Suprapubic skin (tissue), 4 donors: Measurements from ENCODE around the gene MBD4. TPM values are rescaled to one million over a fixed set of nuclear protein-coding genes. Genes with fewer than 3 reads are reported as not detected.
"Not testable (repeated sequence)": the region's sequence is repeated elsewhere in the genome, so short reads cannot be mapped to it uniquely, and the experiment has no call there.

Experiments
- DNase-seq, 2 donors: peaks; one replicate each; pipeline ENCODE4 v3.0.0-alpha.2; 2019; ENCODE audit warnings: low spot score in 2 of 2
- H3K27ac ChIP-seq: fragments of 200-600 bp; sonication (generic); one replicate; pipeline ENCODE4 v1.5.1; 2019
- H3K27me3 ChIP-seq: fragments of 200-600 bp; sonication (generic); one replicate; pipeline ENCODE4 v1.5.1; 2019
- H3K36me3 ChIP-seq: fragments of 200-600 bp; sonication (generic); one replicate; pipeline ENCODE4 v1.5.1; 2019
- H3K4me1 ChIP-seq: fragments of 200-600 bp; sonication (generic); one replicate; pipeline ENCODE4 v1.5.1; 2019
- H3K4me3 ChIP-seq: fragments of 200-600 bp; sonication (generic); one replicate; pipeline ENCODE4 v1.5.1; 2019; ENCODE audit warnings: mild to moderate bottlenecking
- H3K9me3 ChIP-seq: fragments of 200-600 bp; sonication (generic); one replicate; pipeline ENCODE4 v1.5.1; 2019
- CTCF ChIP-seq, 2 donors: fragments of 200-600 bp in 1 of 2; fragments of 450-650 bp in 1 of 2; sonication (generic) in 1 of 2; IDR thresholded peaks; one replicate each; pipeline ENCODE4 v1.5.1; 2016 to 2019; ENCODE audit warnings: antibody characterized with exemption in 2 of 2, mild to moderate bottlenecking in 1 of 2, moderate library complexity in 1 of 2
- EP300 ChIP-seq: sonication (generic); formaldehyde crosslinking; IDR thresholded peaks from one replicate; pipeline ENCODE4 v1.6.1; 2017; ENCODE audit warnings: antibody characterized with exemption
- POLR2A ChIP-seq, 2 donors: fragments of 450-650 bp; IDR thresholded peaks; one replicate each; pipeline ENCODE4 v1.6.1; 2017; ENCODE audit warnings: antibody characterized with exemption in 2 of 2, mild to moderate bottlenecking in 2 of 2, moderate library complexity in 2 of 2
- POLR2AphosphoS5 ChIP-seq, 3 donors: sonication (generic); formaldehyde crosslinking; IDR thresholded peaks; one replicate each; pipeline ENCODE4 v1.6.1; 2017; ENCODE audit warnings: antibody characterized with exemption in 3 of 3
- WGBS: methylation state at CpG from one replicate; pipeline ENCODE4 v1.1.5; 2018; 5-methylcytosine and 5-hydroxymethylcytosine counted together
- total RNA-seq, 4 donors: library from RNA; depleted of rRNA; stranded (reverse); fragments of >200 nt; gene quantifications; one replicate each; pipeline ENCODE4 v1.1.0, GENCODE V29; 2016

The MBD4 gene
- total RNA-seq, 4 donors from 2014 or later, result 14.8 to 42.5 (median 24.0) TPM

GRCh38 chr3:129413687-129414506 is 25.9 kb downstream of the MBD4 start:
- Histone ChIP-seq H3K9me3 (no peaks in the 10 kb centered on the region), H3K27me3 (no peaks in the 10 kb centered on the region), H3K27ac (no peak overlapping the region), H3K4me1 (no peaks in the 10 kb centered on the region), H3K4me3 (no peak overlapping the region), H3K36me3 (no peaks in the 10 kb centered on the region)
- no peak for TF ChIP-seq CTCF (IDR thresholded peaks at IDR 0.05)
- TF ChIP-seq POLR2AphosphoS5 (IDR thresholded peaks at IDR 0.05), result no peak
- TF ChIP-seq EP300, result no peak
- no peak for TF ChIP-seq POLR2A (IDR thresholded peaks at IDR 0.05)
- DNase-seq, result peak in 1 of 2 donors; percentile 24
- 72% methylated on average over 4 of the region's 4 CpGs for WGBS

- H3K27me3 ChIP-seq, H3K9me3 ChIP-seq, H3K4me3 ChIP-seq, H3K4me1 ChIP-seq, H3K27ac ChIP-seq, H3K36me3 ChIP-seq, DNase-seq: not testable (repeated sequence)
- 59% methylated on average over 3 of the region's 3 CpGs for WGBS
Observed at GRCh38 chr3:129413238-129413637, 26.5 kb downstream of the MBD4 start.

- H3K4me3 ChIP-seq, result no peak overlapping the region
- H3K36me3 ChIP-seq, result no peaks in the 10 kb centered on the region
- no peak for TF ChIP-seq POLR2AphosphoS5 (IDR thresholded peaks at IDR 0.05)
- no peak for TF ChIP-seq EP300
- TF ChIP-seq CTCF (IDR thresholded peaks at IDR 0.05), result no peak
- no peak for TF ChIP-seq POLR2A (IDR thresholded peaks at IDR 0.05)
- H3K27me3 ChIP-seq, result no peaks in the 10 kb centered on the region
- no peaks in the 10 kb centered on the region for H3K4me1 ChIP-seq
- H3K27ac ChIP-seq, result no peak overlapping the region
- WGBS, result 84% methylated on average over 6 of the region's 6 CpGs
- no peak for DNase-seq
- H3K9me3 ChIP-seq, result no peaks in the 10 kb centered on the region
Observed at GRCh38 chr3:129412542-129413198, 27.1 kb downstream of the MBD4 start.

- H3K27me3 ChIP-seq, result no peaks in the 10 kb centered on the region
- H3K27ac ChIP-seq, result no peak overlapping the region
- no peaks in the 10 kb centered on the region for H3K36me3 ChIP-seq
- TF ChIP-seq POLR2A (IDR thresholded peaks at IDR 0.05), result no peak
- TF ChIP-seq EP300, result no peak
- TF ChIP-seq CTCF (IDR thresholded peaks at IDR 0.05), result no peak
- TF ChIP-seq POLR2AphosphoS5 (IDR thresholded peaks at IDR 0.05), result no peak
- no peaks in the 10 kb centered on the region for H3K4me1 ChIP-seq
- DNase-seq, result no peak
- H3K4me3 ChIP-seq, result no peak overlapping the region
- H3K9me3 ChIP-seq, result no peaks in the 10 kb centered on the region
- WGBS, result 95% methylated on average over 17 of the region's 17 CpGs
Observed at GRCh38 chr3:129410971-129411370, 28.8 kb downstream of the MBD4 start.

- Histone ChIP-seq H3K4me3 (no peak overlapping the region), H3K27me3 (no peaks in the 10 kb centered on the region), H3K27ac (no peak overlapping the region), H3K4me1 (no peaks in the 10 kb centered on the region), H3K36me3 (no peaks in the 10 kb centered on the region), H3K9me3 (no peaks in the 10 kb centered on the region)
- TF ChIP-seq POLR2A (IDR thresholded peaks at IDR 0.05) (no peak), EP300 (no peak), CTCF (IDR thresholded peaks at IDR 0.05) (no peak), POLR2AphosphoS5 (IDR thresholded peaks at IDR 0.05) (no peak)
- DNase-seq, result no peak
- 97% methylated on average over 2 of the region's 2 CpGs for WGBS
Observed at GRCh38 chr3:129409541-129409940, 30.2 kb downstream of the MBD4 start.
